Renal cortex interstitium (tissue), 15 donors: ENCODE results near the gene DDI1. TPM values are rescaled to one million over a fixed set of nuclear protein-coding genes. Genes with fewer than 3 reads are reported as not detected.

Experiments used
- DNase-seq, 11 donors: peaks; one replicate each; pipeline ENCODE4 v3.0.0-alpha.2; 2013; ENCODE audit warnings: low read depth in 9 of 11, low spot score in 4 of 11; ENCODE audit errors: extremely low read depth in 1 of 11
- long read RNA-seq, 16 experiments: transcript quantifications; one replicate each; lab custom pipeline, GENCODE V29; 2026
- polyA plus RNA-seq, 3 donors: library from polyadenylated mRNA; unstranded; fragments of 120-200 nt; gene quantifications; one replicate each; pipeline ENCODE4 v1.2.1, GENCODE V29; 2013; ENCODE audit not compliant: insufficient read length in 3 of 3

The DDI1 gene
- not detected for polyA plus RNA-seq
- long read RNA-seq, donor 1, result 0 reads
- long read RNA-seq, donor 2, result 0 reads
- long read RNA-seq, donor 3, result 0 reads
- long read RNA-seq, donor 4, result 0 reads
- long read RNA-seq, donor 5, result 0 reads
- long read RNA-seq, donor 6, result 0 reads
- long read RNA-seq, donor 7, result 0 reads
- long read RNA-seq, donor 8, partial matches to known transcripts, result 0 of 1 reads
- long read RNA-seq, donor 8, other reads (novel, unspliced or antisense), result 0 of 1 reads
- long read RNA-seq, donor 9, result 0 reads
- long read RNA-seq, donor 10, result 0 reads
- long read RNA-seq, donor 11, result 0 reads
- long read RNA-seq, donor 12, partial matches to known transcripts, result 7 of 7 reads
- long read RNA-seq, donor 12, other reads (novel, unspliced or antisense), result 0 of 7 reads
- long read RNA-seq, donor 13, result 0 reads
- long read RNA-seq, donor 14, result 0 reads
- long read RNA-seq, donor 15, result 0 reads
- long read RNA-seq, donor 16, result 0 reads

DNA sequence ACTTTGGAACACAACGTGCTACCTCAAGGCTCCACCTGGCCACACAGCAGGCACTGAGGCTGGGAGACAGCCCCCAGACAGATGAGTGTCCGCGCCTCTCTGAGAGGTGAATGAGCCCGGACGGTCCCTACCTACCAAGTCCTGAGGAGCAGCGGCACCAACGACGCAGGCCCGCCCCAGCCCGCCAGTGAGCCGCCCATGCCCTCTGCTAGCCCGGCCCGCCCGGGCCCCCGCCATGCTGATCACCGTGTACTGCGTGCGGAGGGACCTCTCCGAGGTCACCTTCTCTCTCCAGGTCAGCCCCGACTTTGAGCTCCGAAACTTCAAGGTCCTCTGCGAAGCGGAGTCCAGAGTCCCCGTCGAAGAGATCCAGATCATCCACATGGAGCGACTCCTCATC is at the start of gene DDI1:
TSS of gene DDI1 (plus strand) at position 53 of the 400 bp plus-strand sequence. CDS start at position 236, 183 bp downstream.
- no peak for DNase-seq

DNA sequence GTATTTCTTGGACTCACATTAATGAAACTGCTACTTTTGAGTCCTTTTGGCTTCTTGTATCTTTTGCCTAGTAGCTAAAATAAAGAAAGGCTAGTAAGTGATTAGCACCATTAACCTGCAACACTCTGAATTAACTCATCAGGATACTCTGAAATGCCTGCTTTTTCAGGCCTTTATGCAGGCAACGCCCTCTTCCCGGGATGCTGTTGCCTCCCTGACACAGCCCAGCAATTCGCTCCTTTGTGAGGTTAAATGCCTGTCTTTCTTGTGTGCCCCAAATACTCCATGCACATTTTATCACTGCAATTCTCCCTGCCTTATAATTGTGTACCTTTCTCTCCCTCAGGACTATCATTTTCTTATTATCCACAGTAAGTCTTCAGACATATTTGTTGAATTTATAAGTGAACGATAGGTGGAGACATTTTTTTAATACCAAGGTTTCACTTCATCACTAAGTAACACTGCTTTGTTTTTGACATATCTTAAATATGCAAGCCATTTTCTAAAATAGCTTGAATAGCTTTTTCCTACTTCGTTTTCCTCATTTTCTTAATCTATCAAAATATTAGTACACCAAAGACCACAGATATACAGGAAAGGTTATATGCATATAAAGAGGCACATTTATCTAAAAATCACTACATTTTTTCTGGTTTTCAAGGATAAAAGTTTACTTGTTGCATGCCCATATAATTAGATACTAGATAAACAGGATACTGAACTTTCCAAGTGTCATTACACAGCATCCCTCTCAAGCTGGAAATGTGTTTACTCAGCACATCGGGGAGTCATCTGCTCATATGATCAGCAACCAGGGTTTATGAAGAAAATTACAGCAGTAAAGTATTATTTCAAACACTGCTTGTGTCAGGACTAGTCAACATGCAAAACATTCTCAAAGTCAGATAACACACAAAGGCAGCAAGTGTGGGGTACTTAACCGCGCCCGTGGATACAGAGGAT is 48.5 kb upstream of the DDI1 start:
- DNase-seq, result no peak

DNA sequence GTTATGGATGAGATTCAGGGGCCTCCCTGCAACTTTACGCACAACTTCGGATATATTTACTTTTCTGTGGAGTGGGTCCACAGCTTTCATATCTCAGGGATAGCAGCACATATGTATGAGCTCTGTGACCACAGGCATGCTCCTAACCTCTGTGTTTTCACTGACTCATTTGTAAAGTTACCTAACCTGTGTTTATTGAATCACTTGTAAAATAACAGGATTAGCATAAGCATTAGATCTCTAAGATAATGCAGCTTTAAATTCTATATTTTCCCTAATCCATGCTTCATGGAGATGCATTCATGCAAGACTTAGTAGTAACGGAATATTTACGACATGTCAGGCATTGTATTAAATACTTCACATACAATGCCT is 47.9 kb upstream of the DDI1 start:
- no peak for DNase-seq

- DNase-seq, result no peak
These were observed 42.9 kb upstream of the DDI1 start for GRCh38 chr11:103993507-103993906.

DNA sequence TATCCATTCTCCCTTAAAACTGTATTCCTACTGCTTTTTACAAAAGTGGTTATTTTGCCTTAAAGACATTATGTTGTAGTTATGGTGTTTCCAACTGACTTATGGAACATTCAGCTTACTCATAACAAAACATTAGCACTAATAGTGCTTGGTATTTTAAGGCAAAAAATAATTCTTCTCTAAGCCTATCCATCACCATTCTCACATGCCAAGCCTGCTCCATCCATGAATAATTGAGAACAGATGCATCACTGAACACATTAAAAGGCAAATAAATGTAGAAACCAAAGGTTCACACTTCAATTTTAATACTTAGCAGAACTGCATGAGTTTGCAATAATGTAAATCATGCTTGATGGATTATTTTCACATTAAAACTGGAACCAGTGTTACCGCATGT is 42.3 kb upstream of the DDI1 start:
- DNase-seq, result no peak

DNA sequence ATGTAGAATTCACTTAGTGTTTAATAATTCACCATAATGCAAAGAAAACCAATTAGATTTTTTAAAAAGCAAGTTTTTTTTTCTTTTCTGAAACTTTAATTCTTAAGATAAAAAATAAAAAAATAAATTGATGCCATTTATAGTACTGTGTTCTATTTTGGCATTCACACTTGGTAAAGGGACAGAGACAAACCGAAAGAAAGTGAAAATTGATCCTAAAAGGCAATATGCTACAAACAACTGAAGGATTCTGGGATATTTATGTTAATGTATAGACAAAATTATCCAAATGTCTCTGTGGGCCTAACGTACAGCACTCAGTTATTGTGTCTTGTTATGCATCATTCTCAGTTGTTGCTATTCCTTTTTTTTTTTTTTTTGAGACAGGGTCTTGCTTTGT is 41.9 kb upstream of the DDI1 start:
- no peak for DNase-seq

GRCh38 chr11:103995896-103996295 is 40.5 kb upstream of the DDI1 start:
- DNase-seq, result no peak

DNA sequence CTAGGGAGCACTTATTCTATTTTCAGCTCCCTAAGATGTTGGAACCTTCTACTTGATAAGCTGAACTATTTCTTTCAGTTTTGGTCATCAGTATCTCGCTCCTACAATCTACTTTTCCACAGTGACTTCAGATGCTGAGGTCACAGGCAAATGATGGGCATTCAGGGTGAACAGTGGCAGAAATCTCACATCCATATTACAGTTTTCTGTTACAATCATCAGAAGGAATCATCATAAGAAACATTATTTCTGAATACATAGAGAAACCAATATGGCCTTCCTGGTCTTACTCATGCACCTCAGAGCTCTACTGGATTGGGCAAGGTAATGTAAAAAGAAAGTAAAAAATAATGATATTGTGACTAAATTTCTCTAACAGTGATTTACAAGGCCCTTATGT is 39.4 kb upstream of the DDI1 start:
- DNase-seq, result no peak

- DNase-seq, result no peak
These were observed 37.5 kb upstream of the DDI1 start for GRCh38 chr11:103998826-103999508.

DNA sequence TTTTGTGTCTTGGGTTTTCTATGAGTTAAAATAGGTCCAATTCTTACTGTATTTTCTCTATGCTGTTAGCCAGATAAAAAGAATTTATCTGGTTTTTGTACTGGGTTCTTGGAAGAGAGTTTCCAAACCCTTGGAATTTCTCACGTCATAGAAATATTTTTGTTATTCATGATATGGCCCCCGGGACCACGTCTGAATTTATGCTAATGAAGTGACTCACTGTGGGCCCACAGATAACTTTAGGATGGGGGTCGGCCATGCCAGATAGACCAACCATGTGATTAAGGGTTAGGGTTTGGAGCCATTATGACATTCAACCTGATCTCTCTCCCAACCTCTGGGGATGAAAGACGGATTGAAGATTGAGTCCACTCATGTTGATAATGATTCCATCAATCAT is 35.6 kb upstream of the DDI1 start:
- no peak for DNase-seq

- no peak for DNase-seq
These were observed 34.8 kb upstream of the DDI1 start for GRCh38 chr11:104001561-104002056.

- no peak for DNase-seq
These were observed 32.9 kb upstream of the DDI1 start for GRCh38 chr11:104003491-104003890.

- no peak for DNase-seq
These were observed 31.1 kb upstream of the DDI1 start for GRCh38 chr11:104005234-104005855.

GRCh38 chr11:104009744-104010143 is 26.7 kb upstream of the DDI1 start:
- DNase-seq, result no peak

DNA sequence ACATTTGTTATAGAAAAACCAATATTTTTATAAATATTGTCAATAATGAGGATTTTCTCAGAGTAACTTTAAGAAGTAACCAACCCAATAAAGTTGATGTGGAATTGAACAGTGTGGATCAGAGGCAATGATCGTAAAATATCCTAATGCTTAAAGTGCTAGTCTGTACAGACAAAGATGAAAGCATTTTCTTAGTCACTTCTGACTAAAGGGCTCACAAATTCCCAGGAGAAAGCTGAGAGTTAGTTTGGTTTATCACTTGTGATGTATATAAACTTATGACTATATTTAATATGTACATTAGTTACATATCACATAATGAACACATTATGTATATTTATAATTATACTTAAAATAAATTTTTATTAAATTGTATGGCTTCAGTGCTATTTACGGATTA is 25.4 kb upstream of the DDI1 start:
- no peak for DNase-seq

DNA sequence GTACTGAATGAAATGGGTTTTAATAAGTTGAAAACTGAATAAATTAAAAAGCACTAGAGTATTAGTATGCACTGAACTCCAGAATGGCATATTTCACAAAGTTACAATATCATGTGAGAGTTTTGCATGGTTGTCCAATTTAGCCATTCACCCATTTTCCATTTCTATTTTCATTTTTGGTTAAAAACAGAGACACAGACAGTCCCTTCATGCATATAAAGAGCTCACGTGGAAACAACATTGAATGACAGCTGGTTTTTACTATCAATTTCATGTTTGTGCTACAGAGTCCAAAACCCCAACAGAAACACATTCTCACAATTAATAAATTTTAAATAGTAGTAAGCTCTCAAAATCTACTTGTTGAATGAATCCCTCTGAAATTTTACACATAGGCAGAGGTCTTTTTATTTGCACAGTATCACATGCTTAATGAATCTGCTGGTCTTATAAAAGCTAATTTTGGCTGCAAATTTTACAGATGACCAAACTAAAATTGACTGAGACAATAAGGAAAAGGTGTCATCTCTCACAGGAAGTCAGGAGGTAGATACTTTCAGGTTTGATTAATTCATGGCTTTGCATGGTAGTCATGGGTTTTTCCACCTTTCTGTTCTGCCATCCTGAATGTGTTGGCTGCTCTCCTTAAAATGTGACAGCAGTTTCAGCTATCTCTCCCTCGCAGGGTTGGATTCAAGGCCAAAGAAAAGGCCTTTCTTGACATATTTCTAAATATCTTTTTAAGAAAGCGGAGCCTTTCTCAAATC is 20.6 kb upstream of the DDI1 start:
- DNase-seq, result no peak

DNA sequence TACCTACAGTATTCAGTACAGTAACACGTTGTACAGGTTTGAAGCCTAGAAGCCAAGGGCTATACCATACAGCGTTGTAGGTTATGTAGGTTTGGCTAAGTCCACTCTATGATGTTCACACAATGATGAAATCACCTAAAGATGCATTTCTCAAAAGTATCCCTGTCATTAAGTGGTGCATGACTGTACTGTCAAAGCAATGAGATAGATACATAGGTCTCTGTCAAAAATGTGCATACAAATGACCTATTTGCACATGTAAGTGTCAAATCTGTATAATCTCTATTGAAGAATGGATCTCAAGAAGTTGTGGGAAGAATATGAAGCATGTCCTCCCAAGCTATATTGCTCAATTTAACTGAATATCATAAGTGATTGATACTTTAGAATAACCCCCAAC is 11.9 kb upstream of the DDI1 start:
- DNase-seq, result no peak
